HUES48 (cell line): ENCODE results near the gene PNMT.
"Not testable (repeated sequence)": the region's sequence is repeated elsewhere in the genome, so short reads cannot be mapped to it uniquely, and the experiment has no call there.

Experiments used
- H3K27ac ChIP-seq: one replicate; pipeline ENCODE4 v1.7.0; 2013; ENCODE audit warnings: low read depth, low read length, inconsistent platforms
- H3K27me3 ChIP-seq: 2 replicates; pipeline ENCODE4 v1.6.1; 2013; ENCODE audit warnings: mild to moderate bottlenecking, low read length; ENCODE audit not compliant: control insufficient read depth, insufficient read depth
- H3K36me3 ChIP-seq: 2 replicates; pipeline ENCODE4 v1.6.1; 2013; ENCODE audit warnings: low read length; ENCODE audit not compliant: control insufficient read depth, insufficient read depth
- H3K4me1 ChIP-seq: 2 replicates; pipeline ENCODE4 v1.6.1; 2013; ENCODE audit warnings: mild to moderate bottlenecking, low read length; ENCODE audit not compliant: control insufficient read depth, insufficient read depth
- H3K4me3 ChIP-seq: 2 replicates; pipeline ENCODE4 v1.5.1; 2013; ENCODE audit warnings: mild to moderate bottlenecking, low read depth, low read length
- H3K9ac ChIP-seq: 2 replicates; pipeline ENCODE4 v1.6.1; 2013; ENCODE audit warnings: mild to moderate bottlenecking, low read depth, low read length, moderate library complexity
- H3K9me3 ChIP-seq: 2 replicates; pipeline ENCODE4 v1.6.1; 2013; ENCODE audit warnings: low read length; ENCODE audit not compliant: control insufficient read depth, insufficient read depth

PNMT gene

DNA sequence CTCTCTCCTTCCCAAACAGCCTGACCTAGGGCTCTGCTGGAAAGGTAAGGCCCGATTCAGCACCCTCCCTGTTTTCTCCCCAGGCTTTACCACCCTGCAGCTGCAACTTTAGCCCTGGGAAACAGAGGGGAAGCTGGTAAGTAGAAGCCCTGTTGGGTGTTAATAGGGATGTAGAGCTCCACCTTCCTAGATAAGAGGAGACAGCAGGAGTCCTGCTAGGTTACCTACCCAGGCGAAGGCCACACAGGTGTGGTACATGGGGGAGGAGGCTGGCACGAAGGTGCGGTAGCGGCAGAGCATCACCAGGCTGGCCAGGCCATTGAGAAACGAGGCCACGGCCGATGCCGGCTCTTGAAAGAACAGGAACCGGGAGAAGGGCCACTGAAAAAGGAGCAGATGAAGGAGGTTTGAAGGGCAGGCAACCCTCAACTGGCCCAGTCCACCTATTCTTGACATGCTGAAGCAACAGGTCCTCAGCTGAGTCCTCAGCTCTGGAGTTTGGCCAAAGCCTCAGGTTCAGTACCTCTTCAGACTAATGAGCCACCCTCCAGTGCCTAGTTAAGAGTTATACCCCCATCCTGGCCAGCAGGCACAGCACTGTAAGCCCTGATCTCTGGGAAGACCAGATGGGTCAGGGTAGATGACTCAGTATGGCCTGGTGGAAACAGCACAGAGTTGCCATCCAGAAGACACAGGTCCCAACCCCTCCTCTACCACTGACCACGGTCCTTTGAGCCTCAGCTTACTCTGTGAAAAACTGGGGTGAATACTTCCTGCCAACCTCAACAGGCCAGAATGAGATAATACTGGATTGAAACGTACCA, 16.3 kb downstream of the PNMT start:
- H3K27ac ChIP-seq = no peak overlapping the region
- no peak overlapping the region for H3K4me3 ChIP-seq
- no peaks in the 10 kb centered on the region for H3K27me3 ChIP-seq

DNA sequence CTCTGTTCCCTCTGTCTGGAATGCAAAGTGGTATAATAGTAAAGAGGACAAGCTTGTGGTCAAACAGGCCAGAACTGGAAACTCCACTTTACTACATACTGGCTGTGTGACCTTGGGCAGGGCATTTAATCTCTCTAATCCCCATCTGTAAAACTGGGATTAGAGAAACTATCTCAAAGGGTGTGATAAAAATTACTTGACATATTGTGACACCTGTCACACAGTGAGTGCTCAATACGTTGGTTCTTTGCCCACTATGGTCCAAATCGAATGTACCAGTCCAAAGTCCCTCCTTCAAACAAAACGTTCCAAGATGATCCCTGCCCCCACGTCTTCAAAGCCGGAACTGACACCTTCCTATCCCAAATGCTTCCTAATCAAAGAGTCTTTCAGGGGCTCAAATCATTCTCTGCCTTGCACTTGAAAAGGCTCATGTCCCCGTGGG, 18.9 kb downstream of the PNMT start:
- Histone ChIP-seq H3K4me1 (peaks cover 31% of the 10 kb centered on the region), H3K9me3 (no peaks in the 10 kb centered on the region), H3K36me3 (peaks cover 21% of the 10 kb centered on the region), H3K27ac (peak overlapping the region; percentile 100), H3K4me3 (peak overlapping the region; percentile 92), H3K9ac (no peak overlapping the region), H3K27me3 (no peaks in the 10 kb centered on the region)

More for the DNA sequence above, 16.3 kb downstream of the PNMT start:
- Histone ChIP-seq H3K36me3 (peaks cover 33% of the 10 kb centered on the region), H3K4me1 (peaks cover 17% of the 10 kb centered on the region), H3K9ac (no peak overlapping the region), H3K9me3 (no peaks in the 10 kb centered on the region)

DNA sequence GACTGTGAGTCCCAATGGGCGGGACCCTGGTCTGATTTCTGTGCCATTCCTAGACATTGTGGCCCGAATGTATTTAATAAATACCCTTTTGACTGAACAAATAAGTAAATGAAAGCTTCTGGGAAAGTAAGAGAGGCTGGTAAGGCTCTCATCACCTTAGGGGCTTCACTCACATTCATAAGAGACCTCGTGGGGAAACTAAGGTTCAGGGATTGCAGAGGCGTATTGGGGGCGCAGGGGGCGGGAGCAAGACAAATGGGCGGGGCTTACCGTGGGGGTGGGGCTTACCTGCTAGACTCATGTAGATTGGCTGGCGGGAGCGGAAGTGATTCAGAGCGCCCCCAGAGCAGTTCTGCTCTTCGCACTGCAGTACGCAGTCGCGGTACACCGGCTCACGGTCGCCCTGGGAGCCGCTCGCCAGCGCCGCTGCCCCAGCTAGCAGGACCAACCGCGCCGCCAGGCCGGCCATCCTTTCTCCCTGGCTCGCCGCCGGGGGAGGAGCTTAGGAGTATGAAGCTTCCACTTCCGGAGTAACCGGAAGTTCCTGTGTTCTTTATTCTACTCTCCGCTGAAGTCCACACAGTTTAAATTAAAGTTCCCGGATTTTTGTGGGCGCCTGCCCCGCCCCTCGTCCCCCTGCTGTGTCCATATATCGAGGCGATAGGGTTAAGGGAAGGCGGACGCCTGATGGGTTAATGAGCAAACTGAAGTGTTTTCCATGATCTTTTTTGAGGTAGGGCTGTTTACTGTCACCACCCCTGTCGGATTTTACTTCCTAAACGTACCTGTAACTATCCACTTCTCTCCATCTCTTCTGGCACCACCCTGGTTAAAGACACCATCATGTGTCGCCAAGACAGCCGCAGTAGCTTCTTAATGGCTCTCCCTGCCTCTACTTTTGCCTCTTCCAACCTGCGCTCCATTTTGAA, 19.6 kb downstream of the PNMT start, which contains the start of gene PGAP3:
Gene PGAP3 (minus strand): TSS at position 512 of the 929 bp plus-strand sequence. CDS start 43 bp downstream, at position 469.
- H3K9ac ChIP-seq = peak within 1 kb of the TSS; percentile 81
- H3K4me3 ChIP-seq = peak within 1 kb of the TSS; percentile 92
- H3K4me1 ChIP-seq = peaks cover 31% of the 10 kb centered on the region
- H3K36me3 ChIP-seq = peaks cover 21% of the 10 kb centered on the region
- H3K9me3 ChIP-seq = no peaks in the 10 kb centered on the region
- H3K27me3 ChIP-seq = no peaks in the 10 kb centered on the region
- peak within 1 kb of the TSS; percentile 100 for H3K27ac ChIP-seq

DNA sequence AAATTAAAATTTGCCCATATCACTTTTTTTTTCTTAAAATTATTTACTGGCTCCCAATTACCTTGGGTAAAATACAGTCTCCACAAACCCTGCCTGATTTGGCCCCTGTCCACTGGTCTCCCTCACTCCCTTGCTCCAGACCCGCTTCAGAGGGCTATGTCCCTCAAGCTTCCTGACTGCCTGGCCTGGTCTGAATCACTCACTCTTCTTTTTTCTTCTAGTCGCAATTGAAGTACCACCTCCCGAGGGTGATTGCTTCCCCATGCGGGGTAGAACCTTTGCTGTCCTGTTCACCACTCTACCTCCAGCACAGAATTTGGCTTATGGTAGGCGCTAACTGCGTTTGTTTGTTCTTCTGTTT, 20.2 kb downstream of the PNMT start:
- peaks cover 16% of the 10 kb centered on the region for H3K36me3 ChIP-seq
- peak overlapping the region; percentile 100 for H3K27ac ChIP-seq
- peak overlapping the region; percentile 81 for H3K9ac ChIP-seq
- peak overlapping the region; percentile 92 for H3K4me3 ChIP-seq
- peaks cover 31% of the 10 kb centered on the region for H3K4me1 ChIP-seq
- no peaks in the 10 kb centered on the region for H3K27me3 ChIP-seq
- no peaks in the 10 kb centered on the region for H3K9me3 ChIP-seq

DNA sequence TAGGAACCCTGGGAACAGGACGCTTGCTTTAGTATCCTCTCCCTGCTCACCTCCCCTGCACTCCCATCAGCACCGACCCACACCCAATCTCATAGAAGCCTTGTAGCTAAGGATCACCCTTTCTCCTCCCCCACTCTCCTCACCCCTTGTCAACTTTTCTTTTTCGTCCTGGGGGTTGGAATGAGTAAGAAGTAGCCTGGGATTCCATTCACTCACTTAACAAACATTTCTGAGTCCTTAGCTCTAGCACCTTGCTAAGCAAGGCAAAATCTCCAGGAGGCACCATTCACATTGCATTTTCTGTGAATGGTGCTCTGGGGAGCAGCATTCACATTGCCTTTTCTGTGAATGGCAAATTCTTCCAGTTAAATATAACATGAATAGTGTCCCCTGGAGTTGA, 20.7 kb downstream of the PNMT start:
- Histone ChIP-seq H3K4me1 (peaks cover 31% of the 10 kb centered on the region), H3K9ac (peak overlapping the region; percentile 81), H3K27ac (peak overlapping the region; percentile 100), H3K36me3 (peaks cover 14% of the 10 kb centered on the region), H3K4me3 (peak overlapping the region; percentile 92), H3K9me3 (no peaks in the 10 kb centered on the region), H3K27me3 (no peaks in the 10 kb centered on the region)

DNA sequence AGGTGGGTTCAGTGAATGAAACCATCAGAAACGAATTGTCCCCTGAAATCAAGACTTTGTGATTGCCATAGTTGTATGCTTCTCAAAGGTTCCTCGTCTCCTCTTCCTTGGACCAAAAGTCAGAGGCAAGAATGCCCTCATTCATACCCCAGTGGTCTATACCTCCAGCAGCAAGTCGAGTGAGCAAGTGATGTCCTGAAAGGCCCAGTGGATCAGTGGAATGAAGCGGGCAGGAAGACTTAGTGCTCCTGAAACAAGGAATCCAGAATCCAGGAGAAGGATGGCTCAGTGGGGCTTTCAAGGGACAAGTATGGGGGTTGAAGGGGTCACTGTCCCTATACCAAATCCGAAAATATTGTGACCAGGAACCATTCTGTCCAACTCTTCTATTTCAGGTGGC, 26.3 kb downstream of the PNMT start:
- H3K4me3 ChIP-seq = no peak overlapping the region
- H3K27me3 ChIP-seq = no peaks in the 10 kb centered on the region
- peaks cover 51% of the 10 kb centered on the region for H3K4me1 ChIP-seq
- peak overlapping the region; percentile 94 for H3K27ac ChIP-seq
- no peak overlapping the region for H3K9ac ChIP-seq
- H3K36me3 ChIP-seq = 0 out of 2 replicates have a peak, but pooled peaks cover 2% of the 10 kb centered on the region
- H3K9me3 ChIP-seq = no peaks in the 10 kb centered on the region

DNA sequence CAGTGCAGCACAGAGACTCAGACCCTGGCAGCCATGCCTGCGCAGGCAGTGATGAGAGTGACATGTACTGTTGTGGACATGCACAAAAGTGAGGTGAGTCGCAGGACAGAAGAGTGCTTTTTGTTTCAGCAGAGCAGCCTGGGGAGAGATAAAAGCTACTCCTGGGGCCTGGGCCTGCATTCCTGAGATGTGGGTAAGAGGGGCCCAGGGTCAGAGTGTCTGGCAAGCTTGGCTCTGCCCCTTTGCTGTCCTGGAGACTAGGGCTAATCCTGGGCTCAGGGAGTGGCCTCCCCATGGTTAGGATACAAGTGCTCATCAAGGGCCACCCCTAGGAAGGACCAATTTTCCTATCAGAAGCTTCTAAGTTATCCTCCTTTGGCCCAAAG, 26.8 kb downstream of the PNMT start:
- no peak overlapping the region for H3K4me3 ChIP-seq
- H3K27me3 ChIP-seq = no peaks in the 10 kb centered on the region
- no peak overlapping the region for H3K9ac ChIP-seq
- H3K27ac ChIP-seq = peak overlapping the region; percentile 94
- no peaks in the 10 kb centered on the region for H3K9me3 ChIP-seq
- peaks cover 48% of the 10 kb centered on the region for H3K4me1 ChIP-seq
- 0 out of 2 replicates have a peak, but pooled peaks cover 2% of the 10 kb centered on the region for H3K36me3 ChIP-seq

DNA sequence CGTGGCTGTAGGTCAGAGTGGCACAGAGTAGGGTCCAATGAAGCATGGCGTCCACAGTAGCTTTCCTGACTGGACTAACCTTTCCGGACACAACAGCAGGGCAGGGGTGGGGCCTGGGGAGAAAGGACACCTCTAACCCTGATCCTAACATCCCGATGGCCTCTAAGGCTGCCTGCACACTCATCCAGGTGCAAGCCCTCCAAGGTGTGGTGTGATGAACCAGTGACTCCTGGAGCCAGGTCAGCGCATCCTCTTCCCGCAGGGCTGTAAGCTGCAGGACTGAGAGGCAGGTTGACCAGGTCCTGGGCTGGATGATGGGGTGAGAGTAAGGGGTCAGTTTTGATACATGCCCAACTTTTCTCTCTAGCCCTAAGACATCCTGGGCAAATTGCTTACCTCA, 28.5 kb downstream of the PNMT start:
- Histone ChIP-seq H3K27ac (peak overlapping the region; percentile 94), H3K9ac (no peak overlapping the region), H3K4me1 (peaks cover 44% of the 10 kb centered on the region), H3K27me3 (no peaks in the 10 kb centered on the region), H3K9me3 (no peaks in the 10 kb centered on the region), H3K36me3 (0 out of 2 replicates have a peak, but pooled peaks cover 2% of the 10 kb centered on the region), H3K4me3 (no peak overlapping the region)

DNA sequence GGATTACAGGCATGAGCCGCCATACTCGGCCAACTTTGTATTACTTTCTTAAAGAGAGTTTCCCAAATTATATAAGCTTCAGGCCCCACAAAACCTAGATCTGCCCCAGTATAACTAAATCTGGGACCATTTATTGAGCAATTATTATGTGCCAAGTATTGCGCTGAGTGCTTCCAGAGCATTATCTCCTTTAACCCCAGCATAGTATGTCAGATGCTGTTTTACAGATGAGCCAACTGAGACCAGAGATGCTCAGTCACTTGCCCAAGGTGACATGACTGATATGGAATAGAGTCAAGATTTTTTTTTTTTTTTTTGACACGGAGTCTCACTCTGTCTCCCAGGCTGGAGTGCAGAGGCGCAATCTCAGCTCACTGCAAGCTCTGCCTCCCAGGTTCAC, 29.7 kb downstream of the PNMT start:
- Histone ChIP-seq H3K9ac (no peak overlapping the region), H3K4me1 (peaks cover 56% of the 10 kb centered on the region), H3K9me3 (no peaks in the 10 kb centered on the region), H3K27ac (no peak overlapping the region), H3K4me3 (no peak overlapping the region), H3K36me3 (peaks cover 9% of the 10 kb centered on the region; the same call in 1 of the 2 replicates), H3K27me3 (no peaks in the 10 kb centered on the region)

DNA sequence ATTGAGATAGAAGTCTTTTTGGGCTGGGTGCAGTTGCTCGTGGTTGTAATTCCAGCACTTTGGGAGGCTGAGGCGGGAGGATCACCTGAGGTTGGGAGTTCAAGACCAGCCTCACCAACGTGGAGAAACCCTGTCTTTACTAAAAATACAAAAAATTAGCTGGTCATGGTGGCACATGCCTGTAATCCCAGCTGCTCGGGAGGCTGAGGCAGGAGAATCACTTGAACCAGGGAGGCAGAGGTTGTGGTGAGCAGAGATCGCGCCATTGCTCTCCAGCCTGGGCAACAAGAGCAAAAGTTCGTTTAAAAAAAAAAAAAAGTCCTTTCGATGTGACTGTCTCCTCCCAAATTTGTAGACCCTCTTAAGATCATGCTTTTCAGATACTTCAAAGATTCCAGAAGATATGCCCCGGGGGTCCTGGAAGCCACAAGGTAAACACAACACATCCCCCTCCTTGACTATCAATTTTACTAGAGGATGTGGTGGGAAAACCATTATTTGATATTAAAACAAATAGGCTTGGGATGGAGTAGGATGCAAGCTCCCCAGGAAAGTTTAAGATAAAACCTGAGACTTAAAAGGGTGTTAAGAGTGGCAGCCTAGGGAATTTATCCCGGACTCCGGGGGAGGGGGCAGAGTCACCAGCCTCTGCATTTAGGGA, 31.0 kb downstream of the PNMT start:
- Histone ChIP-seq H3K27ac (peak overlapping the region; percentile 88), H3K4me1 (peaks cover 69% of the 10 kb centered on the region)

More for the DNA sequence above, 31.0 kb downstream of the PNMT start:
- Histone ChIP-seq H3K36me3 (peaks cover 19% of the 10 kb centered on the region; the same call in 1 of the 2 replicates), H3K4me3 (peak overlapping the region; percentile 80), H3K9ac (peak overlapping the region; percentile 78; the same call in 1 of the 2 replicates)
- not testable (repeated sequence) for H3K27me3 ChIP-seq, H3K9me3 ChIP-seq
